GM21619 (cell line): ENCODE measurements around the gene LRRC46.

ENCODE experiments used
- ATAC-seq: cut with Tn5 transposase; IDR thresholded peaks from one replicate; pipeline ENCODE4 v1.9.1; 2021; ENCODE audit not compliant: unreplicated experiment

Gene LRRC46

DNA sequence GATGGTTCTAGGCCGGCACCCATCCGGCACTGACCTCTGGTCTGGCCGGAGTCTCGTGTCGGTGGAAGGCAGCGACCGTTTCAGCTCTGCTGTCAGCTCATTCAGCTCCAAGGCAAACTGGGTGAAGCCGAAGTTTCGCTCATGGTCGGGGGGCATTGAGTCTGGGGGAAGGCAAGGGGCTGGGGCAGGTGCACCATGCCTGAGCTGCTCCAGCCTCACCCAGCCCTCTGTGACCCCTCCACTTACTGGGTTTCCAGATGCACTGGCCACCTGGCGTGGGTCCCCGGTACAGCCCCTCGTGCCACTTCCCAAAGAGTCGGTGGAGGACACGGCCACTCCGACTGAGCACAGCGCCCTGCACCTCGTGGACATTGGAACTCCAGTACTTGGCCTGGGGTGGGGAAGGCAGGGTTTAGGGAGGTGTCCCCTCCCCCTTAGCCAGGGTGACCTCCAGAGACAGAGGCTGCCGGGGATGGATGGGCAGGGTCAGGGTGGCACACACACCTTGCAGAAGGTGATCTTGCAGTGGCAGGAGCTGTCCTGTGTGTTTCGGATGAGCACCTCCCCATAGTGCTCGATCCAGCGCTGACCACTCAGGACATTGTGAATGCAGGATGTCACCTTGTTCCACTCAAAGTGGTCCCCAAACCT, 22.5 kb upstream of the LRRC46 start:
- ATAC-seq = no peak

DNA sequence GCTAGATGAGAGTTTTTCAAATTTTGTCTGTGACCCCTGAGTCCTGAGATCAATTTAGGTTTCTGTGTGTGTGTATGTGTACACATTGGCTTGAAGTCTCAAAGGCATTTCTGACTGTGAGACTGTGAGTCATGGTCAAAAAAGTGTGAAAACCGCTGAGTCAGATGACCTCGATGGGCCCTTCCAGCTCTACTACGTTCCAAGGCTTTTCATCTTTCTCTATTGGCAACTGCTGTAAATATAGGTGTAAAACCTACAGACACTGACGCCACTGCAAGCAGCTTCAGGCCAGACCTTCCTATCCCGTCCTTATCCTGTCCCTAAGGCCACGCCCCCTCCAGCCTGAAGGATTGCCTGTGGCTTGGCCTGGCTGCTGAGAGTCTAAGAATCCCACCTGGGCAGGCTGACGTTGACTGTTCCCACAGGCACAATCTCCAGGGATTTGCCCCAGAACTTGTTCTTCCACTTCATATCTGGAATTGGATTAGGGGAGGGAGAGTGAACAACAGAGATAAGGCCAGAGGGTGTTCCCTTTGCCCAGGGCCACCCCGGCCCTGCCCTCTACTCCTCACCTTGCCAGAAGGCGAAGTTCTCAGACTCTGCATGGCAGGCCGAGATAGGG, 21.2 kb upstream of the LRRC46 start:
- no peak for ATAC-seq

DNA sequence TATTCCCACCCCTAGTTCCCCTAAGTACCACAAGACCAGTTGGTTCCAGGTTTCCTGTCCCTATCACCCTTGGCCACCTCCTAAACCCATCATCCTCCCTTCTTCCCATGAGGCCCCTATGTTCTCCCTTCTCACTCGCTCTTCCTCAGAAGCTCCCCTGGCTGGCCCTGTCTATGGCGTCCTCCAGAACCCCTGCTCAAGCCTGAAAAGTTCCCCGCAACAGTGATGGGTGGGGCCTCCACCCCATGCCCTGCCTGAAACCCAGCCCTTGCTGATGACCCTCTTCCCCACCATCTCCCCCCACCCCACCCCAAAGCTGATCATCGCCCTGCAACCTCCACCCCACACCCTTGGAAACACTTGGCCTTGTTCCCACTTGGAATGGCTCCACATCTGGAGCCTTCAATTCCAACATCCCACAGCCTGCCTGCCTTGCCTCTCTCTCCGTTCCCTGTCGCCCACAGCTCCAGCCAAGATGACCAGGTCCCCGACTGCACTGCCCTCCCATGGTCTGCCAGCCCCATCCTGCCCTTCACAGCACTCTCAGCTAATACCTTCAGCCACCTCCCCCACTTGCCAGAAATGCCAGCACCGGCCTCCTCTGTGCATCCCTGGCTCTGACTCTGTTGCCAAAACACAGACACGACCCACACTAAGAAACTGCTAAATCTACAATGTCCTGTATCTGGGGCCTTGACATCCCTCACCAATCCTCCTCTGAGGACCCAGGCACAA, 20.4 kb upstream of the LRRC46 start:
- no peak for ATAC-seq

DNA sequence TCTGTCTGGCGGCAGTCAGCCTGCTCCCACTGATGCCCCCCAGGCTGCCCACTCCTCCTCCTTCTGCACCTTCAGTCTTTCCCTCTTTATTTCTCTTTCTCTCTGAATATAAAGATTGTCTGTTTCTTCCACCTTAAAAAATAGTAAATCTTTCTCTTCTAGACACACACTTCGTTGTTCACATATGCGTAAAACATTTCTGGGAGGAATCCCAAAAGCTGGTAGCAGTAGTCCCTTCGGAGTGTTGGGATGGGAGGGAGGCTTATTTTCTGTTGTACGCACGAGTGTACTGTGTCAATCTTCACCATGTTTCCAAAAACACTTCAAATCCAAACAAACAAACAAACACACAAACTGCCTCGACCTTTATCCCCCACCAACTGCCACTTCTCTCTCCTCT, 19.8 kb upstream of the LRRC46 start:
- ATAC-seq = no peak

DNA sequence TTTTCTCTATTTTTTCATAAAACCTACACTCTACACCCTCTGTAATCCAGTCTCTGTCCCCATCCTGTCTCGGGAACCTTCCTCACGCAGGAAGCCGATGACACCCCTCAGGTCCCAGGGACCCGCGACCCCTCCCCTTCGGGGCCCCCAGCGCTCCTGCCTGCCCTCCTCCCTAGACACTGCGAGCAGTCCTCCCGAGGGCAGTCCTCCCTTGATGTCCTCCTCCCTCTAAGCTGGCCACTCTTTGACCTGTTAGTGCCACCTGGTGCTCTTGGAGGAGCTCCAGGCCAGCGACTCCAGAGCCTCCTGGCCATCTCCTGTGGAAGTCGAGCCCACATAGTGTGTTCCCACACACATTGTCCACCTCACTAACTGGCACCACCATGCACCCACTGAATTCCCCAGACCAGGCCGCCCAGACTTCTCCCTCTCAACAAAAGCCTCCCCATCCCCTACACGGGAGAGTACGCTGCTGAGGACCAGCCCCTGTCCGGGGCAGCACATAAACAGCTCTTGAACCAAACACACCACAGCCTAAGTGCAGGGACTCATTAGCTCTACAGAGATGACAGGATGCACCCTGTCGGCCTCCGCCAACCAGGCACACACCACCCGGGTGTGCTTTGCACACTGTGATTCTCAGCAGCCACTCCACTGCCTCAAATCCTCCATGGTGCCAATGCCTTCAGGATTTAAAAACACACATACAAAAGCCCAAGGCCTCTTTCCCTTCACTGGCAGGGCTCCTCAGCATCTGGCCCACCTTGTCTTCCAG, 19.1 kb upstream of the LRRC46 start:
- ATAC-seq = no peak

DNA sequence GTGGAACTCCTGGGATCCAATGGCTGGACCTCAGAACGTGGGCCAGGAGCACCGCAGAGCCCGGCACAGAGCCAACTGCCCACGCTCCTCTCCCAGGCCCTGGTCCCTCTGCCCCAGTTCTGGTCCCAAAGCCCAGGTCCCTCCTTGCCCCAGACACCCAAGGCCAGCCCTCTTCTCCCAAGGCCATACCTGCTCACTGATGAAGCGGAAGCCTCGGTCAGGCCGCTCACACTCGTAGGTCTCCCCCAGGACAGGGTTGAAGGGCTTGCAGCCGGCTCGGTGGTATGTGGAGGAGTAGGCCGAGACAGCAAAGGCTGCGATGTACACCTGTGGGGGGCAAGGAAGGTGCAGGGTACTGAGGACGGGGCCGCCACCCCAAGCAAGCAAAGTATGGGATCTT, 18.4 kb upstream of the LRRC46 start:
- ATAC-seq = no peak

DNA sequence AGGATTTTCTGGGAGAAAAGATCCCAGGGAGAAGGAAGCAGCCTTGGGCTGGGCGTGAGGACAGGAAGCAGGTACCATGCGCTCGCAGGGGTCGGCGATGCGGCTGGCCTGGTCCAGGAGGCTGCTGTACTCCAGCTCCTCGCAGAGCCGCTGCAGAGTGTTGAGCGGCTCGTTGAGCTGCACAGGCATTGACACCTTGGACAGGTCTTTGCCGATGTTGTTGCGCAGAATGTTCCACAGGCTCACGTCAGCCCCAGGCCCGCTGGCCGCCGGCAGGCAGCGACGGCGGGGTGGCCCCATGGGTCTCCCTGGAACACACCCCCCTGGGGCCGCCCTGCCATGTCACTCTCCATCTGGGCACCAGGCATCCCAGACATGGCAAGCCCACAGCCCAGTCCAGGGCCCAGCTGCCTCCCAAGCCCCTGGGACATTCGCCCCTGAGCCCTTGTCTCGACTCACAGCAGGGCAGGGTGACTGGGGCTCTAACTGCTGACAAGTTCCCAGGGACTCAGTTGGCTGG, 17.9 kb upstream of the LRRC46 start:
- ATAC-seq = no peak

DNA sequence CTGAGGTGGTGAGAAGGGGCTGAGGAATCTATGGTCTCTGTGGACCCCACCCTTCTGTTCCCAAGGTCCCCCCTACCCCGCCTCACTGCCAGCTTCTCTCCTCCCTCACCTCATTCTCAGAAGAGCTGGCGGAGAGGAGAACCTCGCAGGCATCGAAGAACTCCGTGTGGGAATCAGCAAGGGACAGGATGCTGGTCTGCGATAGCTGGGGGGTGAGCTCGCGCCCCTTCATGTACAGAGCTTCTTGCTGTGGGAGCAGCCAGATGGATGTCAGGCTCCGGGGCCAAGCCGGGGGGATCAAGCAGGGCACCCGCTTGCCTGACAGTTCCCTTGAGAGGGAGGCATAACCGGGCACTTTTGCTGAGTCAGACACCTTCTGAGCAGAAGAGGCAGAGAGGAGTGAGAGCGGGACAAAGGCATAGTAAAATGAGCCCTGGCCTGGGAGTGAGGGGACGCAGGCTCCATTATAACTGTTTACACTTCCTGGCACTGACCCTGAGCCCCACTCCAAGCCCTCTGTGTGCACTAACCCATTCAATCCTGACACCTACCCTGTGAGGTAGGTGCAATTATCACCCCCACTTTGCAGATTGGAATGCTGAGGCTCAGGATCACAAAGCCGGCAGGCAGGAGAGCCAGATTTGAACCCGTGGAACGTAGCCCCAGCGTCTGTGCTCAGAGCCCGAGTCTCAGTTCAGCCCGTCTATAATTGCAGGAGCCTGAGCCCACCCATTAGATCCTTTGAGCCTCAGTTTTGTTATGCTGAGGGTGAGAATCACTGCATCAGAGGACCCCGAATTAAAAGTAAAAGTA, 16.2 kb upstream of the LRRC46 start:
- ATAC-seq = no peak

DNA sequence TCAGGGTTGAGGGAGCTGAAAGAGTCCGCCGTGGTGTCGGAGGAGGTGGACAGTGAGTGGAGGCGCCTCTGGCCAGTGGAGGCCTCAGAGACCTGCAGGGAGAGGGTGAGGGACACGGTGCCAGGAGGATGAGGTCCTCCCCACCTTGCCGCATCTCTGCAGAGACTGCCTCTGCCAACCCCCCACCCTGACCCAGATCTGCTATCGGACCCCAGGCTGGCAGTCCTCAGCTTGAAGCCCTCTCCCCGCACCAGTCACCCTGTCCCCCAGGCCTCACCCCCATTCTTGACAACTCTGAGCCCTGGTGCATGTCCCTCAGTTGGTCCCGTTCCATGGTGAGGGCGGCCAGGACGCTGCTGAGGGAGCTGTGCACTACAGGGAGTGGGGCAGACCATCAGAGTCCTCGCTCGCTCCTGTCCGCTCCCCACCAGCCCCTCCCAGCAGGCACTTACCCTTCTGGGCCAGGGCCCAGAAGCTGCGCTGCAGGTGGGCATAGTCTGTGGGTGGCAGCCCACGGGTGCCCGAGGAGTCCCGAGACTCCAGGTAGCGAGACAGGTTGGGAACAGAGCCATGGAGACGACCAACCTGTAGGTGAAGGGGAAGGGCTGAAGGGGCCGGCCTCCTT, 15.2 kb upstream of the LRRC46 start:
- no peak for ATAC-seq

DNA sequence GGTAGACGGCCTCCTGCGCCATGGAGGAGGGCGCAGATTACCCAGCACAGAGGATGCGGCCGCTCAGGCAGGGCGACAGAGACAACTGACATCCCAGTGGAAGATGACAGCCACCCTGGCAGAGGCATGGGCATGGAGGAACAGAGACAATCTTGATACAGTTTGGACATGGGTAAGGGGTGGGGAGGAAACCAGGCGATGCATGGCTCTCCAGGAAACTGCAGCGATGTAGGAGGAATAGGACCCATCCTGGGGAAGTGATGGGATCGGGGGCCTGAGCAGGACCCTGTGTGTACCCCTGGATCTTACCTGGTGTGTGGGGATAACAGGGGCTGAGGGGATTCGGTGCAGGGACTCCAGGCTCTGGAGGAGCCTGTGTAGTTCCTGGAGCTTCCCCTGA, 14.5 kb upstream of the LRRC46 start:
- ATAC-seq = no peak

DNA sequence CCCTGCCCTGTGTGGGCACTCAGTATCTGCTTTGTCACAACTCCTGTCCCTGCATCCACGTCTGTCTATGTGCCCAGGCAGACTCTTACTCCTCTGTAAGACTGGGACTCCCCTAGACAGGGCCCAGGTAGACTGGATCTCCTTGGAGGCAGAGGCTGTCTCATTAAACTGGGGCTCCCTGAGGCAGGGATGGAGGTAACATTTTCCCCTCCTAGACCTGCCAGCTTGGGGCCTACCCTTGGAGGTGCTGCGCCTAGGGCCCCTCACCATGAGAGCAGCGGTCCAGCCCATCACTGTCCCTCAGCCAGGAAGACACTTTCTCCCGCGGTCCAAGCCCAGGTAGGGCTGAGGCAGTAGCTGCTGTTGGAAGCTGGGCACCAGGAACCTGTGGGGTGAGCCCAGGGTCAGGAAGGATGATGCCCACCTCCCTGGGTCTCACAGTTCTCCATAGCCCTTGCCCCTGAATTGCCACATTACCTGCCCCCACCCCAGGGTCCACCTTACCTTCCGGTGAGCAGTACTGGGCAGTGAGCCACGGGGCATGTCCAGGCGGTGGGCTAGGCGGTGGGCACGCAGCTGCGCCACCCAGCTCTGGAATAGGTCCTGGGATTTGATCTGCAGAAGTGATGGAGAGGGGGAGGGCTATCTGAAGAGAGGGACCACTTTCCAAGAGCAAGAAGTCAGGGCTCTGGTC, 13.3 kb upstream of the LRRC46 start:
- no peak for ATAC-seq

DNA sequence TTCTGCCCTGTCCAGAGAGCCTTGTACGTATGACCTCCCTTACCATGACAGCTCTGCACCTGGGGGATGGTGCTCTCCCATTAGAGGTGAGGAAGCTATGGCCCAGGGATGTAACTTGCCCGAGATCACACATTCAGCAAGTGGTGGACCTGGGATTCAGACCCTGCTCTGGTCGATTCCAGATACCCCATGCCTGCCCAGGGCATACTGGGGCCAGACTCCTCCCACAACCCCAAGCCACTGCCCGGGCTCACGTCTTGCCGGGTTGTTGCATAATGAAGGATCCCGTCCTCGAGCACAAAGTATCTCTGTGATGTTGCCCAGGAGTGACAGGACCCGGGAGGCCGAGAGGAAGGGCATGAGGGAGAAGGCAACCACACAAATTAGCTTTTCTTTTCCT, 12.0 kb upstream of the LRRC46 start:
- ATAC-seq = no peak

DNA sequence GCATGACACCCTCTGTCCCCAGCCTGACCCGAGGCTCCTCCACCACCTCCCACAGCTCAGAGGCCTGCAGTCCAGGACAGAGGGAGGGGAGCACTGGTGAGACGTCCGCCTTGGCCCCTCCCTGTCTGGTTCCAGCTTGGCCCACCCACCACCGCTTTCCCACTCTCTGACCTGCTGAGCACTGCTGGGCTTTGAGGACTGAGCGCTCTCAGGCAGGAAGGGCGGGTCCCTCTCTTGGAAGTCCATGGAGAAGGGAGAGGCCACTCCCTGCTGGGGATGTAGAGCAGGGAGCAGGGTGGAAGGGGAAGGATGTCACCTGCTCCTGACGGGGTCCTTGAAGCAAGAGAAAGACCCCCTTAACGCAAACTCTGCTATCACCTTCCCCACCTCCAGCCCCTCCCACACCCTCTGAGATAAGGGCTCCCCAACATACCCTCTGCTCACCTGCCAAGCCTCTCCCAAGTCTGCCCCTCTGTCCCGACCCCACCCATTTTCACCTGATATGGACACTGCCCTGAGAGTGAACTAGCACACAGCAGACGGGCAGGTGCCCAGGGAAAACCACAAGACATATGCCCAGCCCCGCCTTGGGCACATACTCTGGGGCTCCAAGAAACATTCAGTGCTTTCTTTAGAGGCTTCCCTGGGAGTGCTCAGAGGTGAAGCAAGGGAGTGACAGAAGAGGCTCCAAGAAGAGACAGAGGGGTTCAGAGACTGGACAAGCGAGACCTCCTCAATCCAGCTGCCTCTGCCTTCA, 11.3 kb upstream of the LRRC46 start:
- ATAC-seq = no peak

DNA sequence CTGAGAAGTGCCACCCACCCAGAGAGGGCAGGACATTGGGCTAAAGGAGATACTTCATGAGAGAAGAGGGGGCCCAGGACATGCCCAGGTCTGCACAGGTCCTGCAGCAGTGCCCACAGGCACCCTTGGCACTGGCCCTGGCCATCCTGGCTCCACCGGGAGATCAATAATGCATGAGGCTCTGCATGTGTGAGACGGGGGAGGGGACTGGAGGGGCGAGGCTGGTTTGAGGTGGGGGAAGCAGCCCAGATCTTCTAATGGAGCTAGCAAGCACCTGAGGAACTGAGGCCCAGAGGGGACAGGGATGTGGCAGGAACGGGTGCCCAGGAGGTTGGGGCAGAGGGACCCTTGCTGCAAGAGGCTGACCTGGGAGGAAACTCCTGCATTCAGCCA, 10.4 kb upstream of the LRRC46 start:
- ATAC-seq = no peak

DNA sequence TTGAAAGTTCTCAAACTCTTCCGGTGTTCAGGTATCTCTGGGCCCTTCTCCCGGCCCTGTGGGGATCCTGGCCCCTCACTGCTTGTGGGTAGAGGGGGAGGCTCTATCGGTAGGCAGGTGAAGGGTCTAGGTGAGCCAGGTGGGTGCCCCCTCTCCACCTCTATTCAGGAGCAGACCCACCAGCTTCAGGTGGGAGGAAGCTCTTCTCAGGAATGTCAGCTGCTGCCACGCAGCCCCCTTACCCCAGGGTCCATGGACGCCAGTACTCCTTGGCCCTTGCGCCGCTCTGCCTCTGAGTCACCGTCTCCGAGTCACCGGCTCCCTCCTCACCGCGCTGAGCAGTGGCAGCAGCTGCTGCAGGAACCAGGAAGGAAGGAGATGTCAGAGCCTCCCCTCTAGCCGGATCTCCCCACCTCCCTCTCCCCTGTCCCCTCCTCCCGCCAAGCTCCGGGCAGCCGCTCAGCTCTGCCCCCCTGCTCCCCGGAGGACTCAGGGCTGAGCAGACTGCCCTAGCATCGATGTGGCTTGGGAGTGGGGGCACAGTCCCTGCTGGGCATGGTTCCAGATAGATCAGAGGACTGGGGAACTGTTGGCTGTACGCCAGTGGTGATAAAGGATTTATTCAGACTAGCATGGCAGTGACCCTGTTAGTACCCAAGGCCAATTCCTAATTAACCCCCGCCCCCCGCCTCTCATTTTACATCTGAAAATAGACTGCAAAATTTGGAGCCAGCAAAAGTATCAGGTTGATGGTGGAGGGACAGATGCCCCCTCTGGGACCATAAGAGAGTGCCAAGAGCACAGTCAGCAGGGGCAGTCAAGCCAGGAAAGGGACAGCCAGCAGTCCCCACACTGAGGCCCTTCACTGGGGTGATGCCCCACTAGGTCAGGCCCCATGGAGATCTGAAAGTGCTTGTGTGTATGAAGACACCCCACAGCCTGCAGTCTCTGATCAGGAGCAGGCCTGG, 9.8 kb upstream of the LRRC46 start, which contains the start of gene OSBPL7:
TSS of gene OSBPL7 (minus strand) at position 371 of the 968 bp plus-strand sequence. CDS start 1,516 bp downstream, outside the sequence.
- ATAC-seq = peak; percentile 86

DNA sequence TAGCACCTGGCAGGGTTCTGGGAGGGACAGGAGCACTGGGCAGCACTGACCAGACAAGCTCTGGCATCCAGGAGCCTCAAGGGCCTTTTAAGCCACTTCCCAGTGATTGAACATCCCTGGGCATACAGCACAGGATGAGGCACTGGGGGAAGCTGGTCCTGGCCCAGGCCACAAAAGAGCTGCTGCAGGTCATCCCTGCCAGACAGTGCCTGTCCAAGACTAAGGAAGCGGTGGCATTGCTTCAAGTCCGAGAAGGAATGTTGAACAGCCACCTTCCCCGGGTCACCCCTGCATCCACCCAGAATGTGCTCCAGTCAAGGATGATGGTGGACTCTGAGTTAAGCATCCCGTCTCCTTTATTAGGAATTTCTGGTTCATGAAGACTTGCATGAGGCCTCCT, 8.7 kb upstream of the LRRC46 start:
- no peak for ATAC-seq

DNA sequence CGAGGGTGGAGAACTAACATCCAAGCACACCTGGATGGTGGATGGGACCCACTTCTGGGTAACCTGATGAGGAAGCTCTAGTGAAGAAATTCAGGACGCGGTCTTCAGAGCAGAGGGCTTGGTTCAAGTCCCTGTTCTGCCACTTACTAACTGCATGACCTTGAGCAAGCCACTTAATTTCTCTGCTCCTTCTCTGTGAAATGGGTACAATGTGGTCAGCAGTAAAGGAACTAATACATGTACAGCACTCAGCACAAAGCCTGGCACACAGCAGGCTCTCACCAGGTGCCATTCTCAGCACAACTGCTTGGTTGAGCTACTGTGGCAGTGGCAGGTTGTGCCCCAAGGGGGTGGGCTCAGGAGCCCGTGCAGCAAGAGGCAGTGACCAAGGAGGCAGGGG, 8.0 kb upstream of the LRRC46 start:
- ATAC-seq = no peak

DNA sequence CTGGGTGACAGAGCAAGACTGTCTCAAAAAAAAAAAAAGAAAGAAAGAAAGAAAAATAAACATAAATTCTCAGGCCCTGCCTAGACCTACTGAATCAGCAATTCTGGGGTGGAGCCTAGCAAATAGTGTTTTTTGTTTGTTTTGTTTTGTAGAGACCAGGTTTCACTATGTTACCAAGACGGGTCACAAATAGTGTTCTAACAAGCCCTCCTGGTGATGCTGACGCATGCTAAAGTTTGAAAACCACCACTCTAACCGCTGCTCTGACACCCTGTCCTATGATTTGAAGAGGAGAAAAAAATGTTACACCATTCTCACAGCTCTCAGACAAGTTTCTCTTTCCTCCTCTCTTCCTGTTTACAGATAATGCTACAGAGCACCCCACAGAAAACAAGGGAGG, 1.6 kb upstream of the LRRC46 start:
- no peak for ATAC-seq
